ENCODE data around the gene VPS9D1.
A peak's percentile ranks its signal among the peaks of the same experiment; 100 is the strongest.

- TF ChIP-seq CTCF (conservative IDR thresholded peaks at IDR 0.05), result no peak
- 0 out of 2 replicates have a peak, but pooled peaks have one; percentile 27 for TF ChIP-seq ZFX (IDR thresholded peaks at IDR 0.05)
Measured at GRCh38 chr16:89657442-89658220, 63.1 kb downstream of the VPS9D1 start, which contains the start of the genes CHMP1A and SPATA33.

All from C4-2B (cell line).